ENCODE results near the gene CTSV. TPM values are rescaled to one million over a fixed set of nuclear protein-coding genes. Genes with fewer than 3 reads are reported as not detected.

Gene CTSV
- total and polyA plus RNA-seq, 2 donors from 2014 or later = 0.69 to 11.2 TPM

GRCh38 chr9:97067490-97067889, 28.5 kb upstream of the CTSV start:
- Histone ChIP-seq H3K4me1 (ENCODE audit: control insufficient read depth in 2 of 3, insufficient read depth in 2 of 3, low read depth in 1 of 3, low read length in 3 of 3) (no peaks in the 10 kb centered on the region), H3K9ac (ENCODE audit: low read length in 3 of 3) (no peak overlapping the region), H3K36me3 (ENCODE audit: control insufficient read depth in 2 of 3, insufficient read depth in 3 of 3, low read length in 3 of 3) (no peaks in the 10 kb centered on the region), H3K27me3 (ENCODE audit: control insufficient read depth, insufficient read depth, low read length) (no peaks in the 10 kb centered on the region), H3K27ac (ENCODE audit: low read depth in 2 of 2, low read length in 2 of 2) (no peak overlapping the region), H3K9me3 (ENCODE audit: control insufficient read depth in 2 of 3, insufficient read depth in 1 of 3, low read length in 3 of 3) (no peaks in the 10 kb centered on the region), H3K4me3 (ENCODE audit: low read length in 3 of 3) (no peak overlapping the region)
- intact Hi-C loops (cut with DNase I) = no loop called here
- no peak for TF ChIP-seq CTCF (IDR thresholded peaks at IDR 0.05; ENCODE audit: borderline replicate concordance, extremely low read depth, insufficient read depth)
- DNase-seq (no peak), FAIRE-seq (no peak)

GRCh38 chr9:97064176-97064575, 25.2 kb upstream of the CTSV start:
- TF ChIP-seq CTCF (IDR thresholded peaks at IDR 0.05; ENCODE audit: borderline replicate concordance, extremely low read depth, insufficient read depth) = no peak
- no peak overlapping the region for H3K4me3 ChIP-seq (ENCODE audit: low read length in 3 of 3)
- no peak overlapping the region for H3K27ac ChIP-seq (ENCODE audit: low read depth in 2 of 2, low read length in 2 of 2)
- FAIRE-seq (no peak), DNase-seq (no peak)
- H3K9ac ChIP-seq (ENCODE audit: low read length in 3 of 3) = no peak overlapping the region
- intact Hi-C loops (cut with DNase I) = no loop called here
- no peaks in the 10 kb centered on the region for H3K36me3 ChIP-seq (ENCODE audit: control insufficient read depth in 2 of 3, insufficient read depth in 3 of 3, low read length in 3 of 3)
- no peaks in the 10 kb centered on the region for H3K9me3 ChIP-seq (ENCODE audit: control insufficient read depth in 2 of 3, insufficient read depth in 1 of 3, low read length in 3 of 3)
- H3K27me3 ChIP-seq (ENCODE audit: control insufficient read depth, insufficient read depth, low read length) = no peaks in the 10 kb centered on the region
- no peaks in the 10 kb centered on the region for H3K4me1 ChIP-seq (ENCODE audit: control insufficient read depth in 2 of 3, insufficient read depth in 2 of 3, low read depth in 1 of 3, low read length in 3 of 3)

- H3K9me3 ChIP-seq (ENCODE audit: control insufficient read depth in 2 of 3, insufficient read depth in 1 of 3, low read length in 3 of 3) = no peaks in the 10 kb centered on the region
- no peaks in the 10 kb centered on the region for H3K36me3 ChIP-seq (ENCODE audit: control insufficient read depth in 2 of 3, insufficient read depth in 3 of 3, low read length in 3 of 3)
- H3K4me3 ChIP-seq (ENCODE audit: low read length in 3 of 3) = no peak overlapping the region
- DNase-seq = no peak
- H3K9ac ChIP-seq (ENCODE audit: low read length in 3 of 3) = no peak overlapping the region
- intact Hi-C loops (cut with DNase I) = no loop called here
- no peak overlapping the region for H3K27ac ChIP-seq (ENCODE audit: low read depth in 2 of 2, low read length in 2 of 2)
- no peaks in the 10 kb centered on the region for H3K27me3 ChIP-seq (ENCODE audit: control insufficient read depth, insufficient read depth, low read length)
- no peaks in the 10 kb centered on the region for H3K4me1 ChIP-seq (ENCODE audit: control insufficient read depth in 2 of 3, insufficient read depth in 2 of 3, low read depth in 1 of 3, low read length in 3 of 3)
- no peak for TF ChIP-seq CTCF (IDR thresholded peaks at IDR 0.05; ENCODE audit: borderline replicate concordance, extremely low read depth, insufficient read depth)
- FAIRE-seq = no peak
These were observed 21.9 kb upstream of the CTSV start for GRCh38 chr9:97060796-97061195.

- intact Hi-C loops (cut with DNase I) = no loop called here
- no peaks in the 10 kb centered on the region for H3K9me3 ChIP-seq (ENCODE audit: control insufficient read depth in 2 of 3, insufficient read depth in 1 of 3, low read length in 3 of 3)
- no peak for DNase-seq
- no peak overlapping the region for H3K27ac ChIP-seq (ENCODE audit: low read depth in 2 of 2, low read length in 2 of 2)
- no peak overlapping the region for H3K9ac ChIP-seq (ENCODE audit: low read length in 3 of 3)
- H3K36me3 ChIP-seq (ENCODE audit: control insufficient read depth in 2 of 3, insufficient read depth in 3 of 3, low read length in 3 of 3) = no peaks in the 10 kb centered on the region
- TF ChIP-seq CTCF (IDR thresholded peaks at IDR 0.05; ENCODE audit: borderline replicate concordance, extremely low read depth, insufficient read depth) = no peak
- no peaks in the 10 kb centered on the region for H3K27me3 ChIP-seq (ENCODE audit: control insufficient read depth, insufficient read depth, low read length)
- FAIRE-seq = no peak
- no peak overlapping the region for H3K4me3 ChIP-seq (ENCODE audit: low read length in 3 of 3)
- H3K4me1 ChIP-seq (ENCODE audit: control insufficient read depth in 2 of 3, insufficient read depth in 2 of 3, low read depth in 1 of 3, low read length in 3 of 3) = no peaks in the 10 kb centered on the region
These were observed 20.7 kb upstream of the CTSV start for GRCh38 chr9:97059626-97060025.
